Activated CD4-positive, alpha-beta T cell treated with anti-CD3 and anti-CD28 coated beads for 48 hours (primary cell): ENCODE measurements around the gene EFHD2.
"Not testable (repeated sequence)": the region's sequence is repeated elsewhere in the genome, so short reads cannot be mapped to it uniquely, and the experiment has no call there.

Experiments
- DNase-seq: peaks from one replicate; pipeline ENCODE4 v3.0.0-alpha.2; 2020

Gene EFHD2

GRCh38 chr1:15413563-15414444 lies 4.1 kb downstream of the EFHD2 start:
- DNase-seq, result no peak

- DNase-seq, result no peak
Measured at GRCh38 chr1:15414445-15414983, 4.8 kb downstream of the EFHD2 start.

GRCh38 chr1:15417059-15417934 lies 7.6 kb downstream of the EFHD2 start:
- DNase-seq, result peak; percentile 51

GRCh38 chr1:15418806-15419515 lies 9.3 kb downstream of the EFHD2 start:
- DNase-seq, result no peak

GRCh38 chr1:15420853-15421465 lies 11.3 kb downstream of the EFHD2 start:
- no peak for DNase-seq

- no peak for DNase-seq
Measured at GRCh38 chr1:15422871-15423270, 13.2 kb downstream of the EFHD2 start.

- no peak for DNase-seq
Measured at GRCh38 chr1:15423355-15424077, 13.8 kb downstream of the EFHD2 start.

- DNase-seq, result no peak
Measured at GRCh38 chr1:15424146-15424667, 14.5 kb downstream of the EFHD2 start.

- no peak for DNase-seq
Measured at GRCh38 chr1:15424981-15425380, 15.3 kb downstream of the EFHD2 start.

- no peak for DNase-seq
Measured at GRCh38 chr1:15425521-15425920, 15.8 kb downstream of the EFHD2 start.

GRCh38 chr1:15425958-15426357 lies 16.3 kb downstream of the EFHD2 start:
- DNase-seq, result no peak

GRCh38 chr1:15426492-15427279 lies 17.0 kb downstream of the EFHD2 start:
- DNase-seq, result no peak

- no peak for DNase-seq
Measured at GRCh38 chr1:15427280-15427666, 17.6 kb downstream of the EFHD2 start.

- DNase-seq, result not testable (repeated sequence)
Measured at GRCh38 chr1:15428252-15428651, 18.6 kb downstream of the EFHD2 start.

GRCh38 chr1:15428815-15429435 lies 19.2 kb downstream of the EFHD2 start:
- DNase-seq, result no peak

GRCh38 chr1:15429701-15430149 lies 20.0 kb downstream of the EFHD2 start:
- DNase-seq, result no peak

GRCh38 chr1:15430787-15431570 lies 21.3 kb downstream of the EFHD2 start:
- peak; percentile 85 for DNase-seq

- DNase-seq, result no peak
Measured at GRCh38 chr1:15431571-15431948, 21.9 kb downstream of the EFHD2 start.

GRCh38 chr1:15432324-15432723 lies 22.6 kb downstream of the EFHD2 start:
- no peak for DNase-seq
